ENCODE data around the gene YY1. TPM values are rescaled to one million over a fixed set of nuclear protein-coding genes. Genes with fewer than 3 reads are reported as not detected.

YY1 gene
- total and polyA plus RNA-seq, 2 of the 8 experiments (the other 6 are each of a cell fraction or from before 2014, with no cell fraction given): 26.4 to 106 TPM

DNA sequence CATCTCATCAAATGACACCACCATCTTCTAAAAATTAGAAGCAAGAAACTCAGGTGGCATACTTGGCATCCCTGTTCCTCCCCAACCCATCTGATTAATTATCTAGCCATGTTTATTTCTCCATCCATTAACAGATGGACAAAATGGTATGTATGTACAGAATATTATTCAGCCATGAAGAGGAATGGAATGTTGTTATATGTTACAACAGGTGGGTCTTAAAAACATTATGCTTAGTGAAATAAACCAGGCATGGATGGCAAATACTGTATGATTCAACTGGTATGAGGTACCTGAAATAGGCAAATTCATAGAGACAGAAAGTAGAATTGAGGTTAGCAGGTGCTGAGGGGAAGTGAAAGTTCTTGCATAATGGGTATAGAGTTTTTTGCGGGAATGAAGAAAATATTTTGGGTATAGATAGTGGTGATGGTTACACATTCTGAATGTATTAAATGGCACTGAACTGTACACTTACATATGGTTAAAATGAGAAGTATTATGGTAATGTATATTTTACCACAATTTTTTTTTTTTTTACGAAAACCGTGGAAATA is 17.5 kb downstream of the YY1 start:
- no peak overlapping the region for H2AK5ac ChIP-seq (ENCODE audit: low read depth, low read length)
- no peaks in the 10 kb centered on the region for H3K36me3 ChIP-seq (ENCODE audit: control insufficient read depth in 2 of 4, insufficient read depth in 4 of 4, low read length in 3 of 4)
- H3K18ac ChIP-seq (ENCODE audit: extremely low read depth, low read length): no peak overlapping the region
- H4K91ac ChIP-seq (replicated peaks; ENCODE audit: insufficient read length, low read length): no peak overlapping the region
- H3K14ac ChIP-seq (ENCODE audit: insufficient read length): no peak overlapping the region
- no peak overlapping the region for H4K8ac ChIP-seq (ENCODE audit: extremely low read depth, insufficient read depth, low read length)
- DNase-seq (ENCODE audit: low read depth in 1 of 2, low spot score in 2 of 2) (no peak), FAIRE-seq (no peak)
- peaks cover 7% of the 10 kb centered on the region for H3K79me1 ChIP-seq (ENCODE audit: low read depth, low read length)
- no peak overlapping the region for H2BK5ac ChIP-seq (ENCODE audit: low read depth, low read length)
- no peak overlapping the region for H4K5ac ChIP-seq (ENCODE audit: insufficient read length, low read depth, low read length)
- CTCF ChIA-PET (ENCODE audit: partially characterized antibody): interaction anchor here (1.9 kb wide), 1 partner anchor 8 kb away, joined by 5 read pairs; no protein-coding TSS in a partner anchor
- H3K4me1 ChIP-seq (replicated peaks in 1 of 4; ENCODE audit: control insufficient read depth in 3 of 4, insufficient read depth in 4 of 4, low read length in 3 of 4): no peaks in the 10 kb centered on the region
- 92 to 100% methylated on average over 1 to 3 of the region's 3 CpGs for WGBS, 2 experiments (ENCODE audit: extremely low coverage in 1 of 2, insufficient coverage in 1 of 2, insufficient read length in 1 of 2, insufficient replicate concordance in 2 of 2, low coverage in 1 of 2, low lambda C conversion rate in 2 of 2, missing lambda C conversion rate in 1 of 2)
- peaks cover 43% of the 10 kb centered on the region in 2 experiments for H4K20me1 ChIP-seq (replicated peaks in 1 of 2; ENCODE audit: control insufficient read depth in 1 of 2, insufficient read depth in 2 of 2, low read length in 2 of 2)
- H3K9ac ChIP-seq (replicated peaks in 1 of 4; ENCODE audit: extremely low read depth in 1 of 4, low read depth in 3 of 4, low read length in 3 of 4): no peak overlapping the region
- no peak overlapping the region for H3K4me3 ChIP-seq (ENCODE audit: extremely low read depth in 1 of 4, insufficient read depth in 2 of 4, low read depth in 3 of 4, low read length in 4 of 4)
- no peaks in the 10 kb centered on the region for H3K9me3 ChIP-seq (ENCODE audit: insufficient read depth in 2 of 2, low read depth in 1 of 2, low read length in 1 of 2)
- H2AFZ ChIP-seq (ENCODE audit: low read length): no peak overlapping the region
- H3K27me3 ChIP-seq (replicated peaks in 1 of 4; ENCODE audit: control insufficient read depth in 3 of 4, extremely low read depth in 1 of 4, insufficient read depth in 3 of 4, low read length in 3 of 4): no peaks in the 10 kb centered on the region
- no peak overlapping the region for H2BK120ac ChIP-seq (replicated peaks; ENCODE audit: low read depth, low read length)
- no peak overlapping the region for H2BK12ac ChIP-seq (ENCODE audit: low read depth, low read length)
- H3K4ac ChIP-seq (replicated peaks; ENCODE audit: insufficient read length, low read depth, low read length): no peak overlapping the region
- H3K23ac ChIP-seq (ENCODE audit: insufficient read length): no peak overlapping the region
- H3K27ac ChIP-seq (ENCODE audit: low read depth, low read length): no peak overlapping the region
- POLR2A ChIA-PET (ENCODE audit: partially characterized antibody): no interaction called here
- no peaks in the 10 kb centered on the region for H3K23me2 ChIP-seq (ENCODE audit: low read depth, low read length)
- H2BK20ac ChIP-seq (ENCODE audit: low read length): no peak overlapping the region
- no peak overlapping the region for H2BK15ac ChIP-seq (ENCODE audit: low read length)
- H3K79me2 ChIP-seq (ENCODE audit: control insufficient read depth in 1 of 2, insufficient read depth in 2 of 2, low read length in 2 of 2): peaks cover 51 to 98% of the 10 kb centered on the region in 2 experiments
- no peak overlapping the region for H3K56ac ChIP-seq (replicated peaks; ENCODE audit: insufficient read length, low read depth, low read length)
- no peak overlapping the region for H3K4me2 ChIP-seq (ENCODE audit: insufficient read depth in 1 of 2, low read depth in 2 of 2, low read length in 2 of 2)
- TF ChIP-seq RNF2 (IDR thresholded peaks at IDR 0.05; ENCODE audit: borderline replicate concordance, low read depth, low read length, missing control alignments, poor library complexity, severe bottlenecking): no peak
- no peak for TF ChIP-seq KDM5A (IDR thresholded peaks at IDR 0.05; ENCODE audit: low read length)
- TF ChIP-seq, protein P1, sequence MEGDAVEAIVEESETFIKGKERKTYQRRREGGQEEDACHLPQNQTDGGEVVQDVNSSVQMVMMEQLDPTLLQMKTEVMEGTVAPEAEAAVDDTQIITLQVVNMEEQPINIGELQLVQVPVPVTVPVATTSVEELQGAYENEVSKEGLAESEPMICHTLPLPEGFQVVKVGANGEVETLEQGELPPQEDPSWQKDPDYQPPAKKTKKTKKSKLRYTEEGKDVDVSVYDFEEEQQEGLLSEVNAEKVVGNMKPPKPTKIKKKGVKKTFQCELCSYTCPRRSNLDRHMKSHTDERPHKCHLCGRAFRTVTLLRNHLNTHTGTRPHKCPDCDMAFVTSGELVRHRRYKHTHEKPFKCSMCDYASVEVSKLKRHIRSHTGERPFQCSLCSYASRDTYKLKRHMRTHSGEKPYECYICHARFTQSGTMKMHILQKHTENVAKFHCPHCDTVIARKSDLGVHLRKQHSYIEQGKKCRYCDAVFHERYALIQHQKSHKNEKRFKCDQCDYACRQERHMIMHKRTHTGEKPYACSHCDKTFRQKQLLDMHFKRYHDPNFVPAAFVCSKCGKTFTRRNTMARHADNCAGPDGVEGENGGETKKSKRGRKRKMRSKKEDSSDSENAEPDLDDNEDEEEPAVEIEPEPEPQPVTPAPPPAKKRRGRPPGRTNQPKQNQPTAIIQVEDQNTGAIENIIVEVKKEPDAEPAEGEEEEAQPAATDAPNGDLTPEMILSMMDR (IDR thresholded peaks at IDR 0.05; ENCODE audit: control extremely low read depth in 1 of 3, insufficient read depth in 1 of 3, low read depth in 1 of 3, low read length in 3 of 3): no peak
- TF ChIP-seq, protein P2, sequence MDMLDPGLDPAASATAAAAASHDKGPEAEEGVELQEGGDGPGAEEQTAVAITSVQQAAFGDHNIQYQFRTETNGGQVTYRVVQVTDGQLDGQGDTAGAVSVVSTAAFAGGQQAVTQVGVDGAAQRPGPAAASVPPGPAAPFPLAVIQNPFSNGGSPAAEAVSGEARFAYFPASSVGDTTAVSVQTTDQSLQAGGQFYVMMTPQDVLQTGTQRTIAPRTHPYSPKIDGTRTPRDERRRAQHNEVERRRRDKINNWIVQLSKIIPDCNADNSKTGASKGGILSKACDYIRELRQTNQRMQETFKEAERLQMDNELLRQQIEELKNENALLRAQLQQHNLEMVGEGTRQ (IDR thresholded peaks at IDR 0.05; ENCODE audit: low read length): no peak
- no peak for TF ChIP-seq CTBP2 (IDR thresholded peaks at IDR 0.05; ENCODE audit: borderline replicate concordance, insufficient read depth, insufficient read length, low read length)
- TF ChIP-seq POLR2AphosphoS5 (IDR thresholded peaks at IDR 0.05; ENCODE audit: low read depth, low read length): no peak
- TF ChIP-seq SP1 (IDR thresholded peaks at IDR 0.05; ENCODE audit: low read depth, low read length): no peak
- no peak for TF ChIP-seq TEAD4 (IDR thresholded peaks at IDR 0.05; ENCODE audit: low read depth, low read length)
- no peak for TF ChIP-seq CHD1 (IDR thresholded peaks at IDR 0.05; ENCODE audit: low read depth, low read length)
- no peak for TF ChIP-seq CBX8 (IDR thresholded peaks at IDR 0.05; ENCODE audit: borderline replicate concordance, low read depth, low read length)
